ENCODE measurements around the gene INO80E.

Gene INO80E

DNA sequence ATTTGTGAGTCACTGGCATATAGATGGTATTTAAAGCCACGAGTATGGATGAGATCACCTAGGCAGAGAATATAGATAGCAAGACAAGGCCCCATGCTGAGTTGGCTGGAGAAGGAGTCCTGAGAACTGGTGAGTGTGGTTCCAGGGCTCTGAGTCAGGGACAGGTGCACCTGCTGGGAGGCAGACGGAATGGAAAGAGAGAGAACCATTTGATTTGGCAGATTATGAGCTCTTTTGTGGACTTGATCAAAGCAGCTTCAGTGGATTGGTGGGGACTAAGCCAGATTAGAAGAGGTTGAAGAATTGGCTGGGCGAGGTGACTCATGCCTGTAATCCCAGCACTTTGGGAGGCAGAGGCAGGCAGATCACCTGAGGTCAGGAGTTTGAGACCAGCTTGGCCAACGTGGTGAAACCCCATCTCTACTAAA, 22.7 kb downstream of the INO80E start:
- Histone ChIP-seq H3K4me1 (ENCODE audit: control insufficient read depth, low read depth, low read length) (no peaks in the 10 kb centered on the region), H3K4me3 (ENCODE audit: low read length) (no peak overlapping the region), H3K9me3 (ENCODE audit: control insufficient read depth, low read depth, low read length) (no peaks in the 10 kb centered on the region), H3K27me3 (ENCODE audit: control insufficient read depth, insufficient read depth, low read length) (no peaks in the 10 kb centered on the region), H3K27ac (ENCODE audit: low read length) (no peak overlapping the region), H3K9ac (ENCODE audit: low read length) (no peak overlapping the region), H3K36me3 (ENCODE audit: control insufficient read depth, low read depth, low read length) (no peaks in the 10 kb centered on the region)

DNA sequence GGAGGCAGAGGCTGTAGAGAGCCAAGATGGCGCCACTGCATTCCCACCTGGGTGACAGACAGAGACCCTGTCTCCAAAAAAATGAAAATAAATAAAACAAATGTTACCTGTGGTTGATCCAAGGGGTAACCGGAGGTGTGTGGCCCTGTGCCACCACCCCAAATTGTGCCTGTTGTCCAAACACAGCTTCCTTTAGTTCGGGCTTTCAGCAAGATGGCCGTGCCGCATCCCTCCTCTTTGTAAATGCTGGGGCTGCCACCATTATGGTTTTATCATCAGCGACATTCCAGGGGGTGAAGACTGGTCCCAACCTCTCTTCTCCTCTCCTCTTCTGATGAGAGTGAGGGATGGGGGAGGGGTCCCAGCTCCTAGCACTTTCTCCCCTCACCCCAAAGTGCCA, 26.8 kb downstream of the INO80E start, which contains the start of gene C16orf92:
TSS of gene C16orf92 (plus strand) at position 312 of the 400 bp plus-strand sequence. CDS start 143 bp downstream, outside the sequence.
- H3K27me3 ChIP-seq (ENCODE audit: control insufficient read depth, insufficient read depth, low read length): no peaks in the 10 kb centered on the region
- no peaks in the 10 kb centered on the region for H3K4me1 ChIP-seq (ENCODE audit: control insufficient read depth, low read depth, low read length)
- no peak within 1 kb of the TSS for H3K27ac ChIP-seq (ENCODE audit: low read length)
- H3K4me3 ChIP-seq (ENCODE audit: low read length): no peak within 1 kb of the TSS
- no peaks in the 10 kb centered on the region for H3K36me3 ChIP-seq (ENCODE audit: control insufficient read depth, low read depth, low read length)
- no peaks in the 10 kb centered on the region for H3K9me3 ChIP-seq (ENCODE audit: control insufficient read depth, low read depth, low read length)
- H3K9ac ChIP-seq (ENCODE audit: low read length): no peak within 1 kb of the TSS

DNA sequence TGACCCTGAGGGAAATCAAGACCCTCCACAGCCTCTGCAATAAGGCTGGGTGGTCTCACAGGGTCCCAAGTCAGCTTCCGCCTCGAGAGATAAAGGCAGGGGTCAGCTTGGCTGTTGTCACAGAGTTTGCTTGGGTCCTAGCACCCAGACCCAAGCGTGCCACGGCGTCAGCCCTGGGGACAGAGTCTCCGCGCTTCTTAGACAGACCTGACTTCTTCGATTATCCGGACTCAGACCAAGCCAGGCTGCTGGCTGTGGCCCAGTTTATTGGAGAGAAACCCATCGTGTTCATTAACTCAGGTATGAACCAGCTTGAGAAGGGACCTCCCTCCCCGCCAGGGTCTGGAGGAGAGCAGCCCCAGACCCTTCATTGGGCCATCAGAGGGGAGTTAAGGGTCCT, 27.5 kb downstream of the INO80E start:
- H3K4me3 ChIP-seq (ENCODE audit: low read length): no peak overlapping the region
- H3K9me3 ChIP-seq (ENCODE audit: control insufficient read depth, low read depth, low read length): no peaks in the 10 kb centered on the region
- H3K36me3 ChIP-seq (ENCODE audit: control insufficient read depth, low read depth, low read length): no peaks in the 10 kb centered on the region
- H3K9ac ChIP-seq (ENCODE audit: low read length): no peak overlapping the region
- no peaks in the 10 kb centered on the region for H3K27me3 ChIP-seq (ENCODE audit: control insufficient read depth, insufficient read depth, low read length)
- no peaks in the 10 kb centered on the region for H3K4me1 ChIP-seq (ENCODE audit: control insufficient read depth, low read depth, low read length)
- H3K27ac ChIP-seq (ENCODE audit: low read length): no peak overlapping the region

DNA sequence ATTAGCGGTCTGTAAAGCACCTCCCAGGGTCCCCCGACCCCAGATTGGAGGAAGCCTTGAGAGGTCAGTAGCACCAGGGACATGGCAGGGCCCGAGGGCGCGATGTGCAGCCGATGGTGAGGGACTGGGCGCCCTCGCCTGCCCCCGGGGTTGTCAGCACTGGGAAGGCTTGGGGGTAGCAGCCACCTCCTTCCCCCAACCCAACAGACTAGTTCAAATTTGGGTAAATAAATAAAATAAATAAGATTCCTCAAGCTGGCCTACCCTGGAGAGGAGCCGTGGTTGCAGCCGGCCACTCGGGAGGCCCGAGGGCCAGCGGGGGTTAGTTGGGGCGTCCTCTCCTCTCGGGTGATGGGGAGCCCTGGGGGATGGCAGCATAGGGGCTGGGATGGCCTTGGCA, 28.4 kb downstream of the INO80E start:
- Histone ChIP-seq H3K36me3 (ENCODE audit: control insufficient read depth, low read depth, low read length) (no peaks in the 10 kb centered on the region), H3K27me3 (ENCODE audit: control insufficient read depth, insufficient read depth, low read length) (no peaks in the 10 kb centered on the region), H3K4me1 (ENCODE audit: control insufficient read depth, low read depth, low read length) (no peaks in the 10 kb centered on the region), H3K9me3 (ENCODE audit: control insufficient read depth, low read depth, low read length) (no peaks in the 10 kb centered on the region), H3K9ac (ENCODE audit: low read length) (no peak overlapping the region), H3K4me3 (ENCODE audit: low read length) (no peak overlapping the region), H3K27ac (ENCODE audit: low read length) (no peak overlapping the region)

DNA sequence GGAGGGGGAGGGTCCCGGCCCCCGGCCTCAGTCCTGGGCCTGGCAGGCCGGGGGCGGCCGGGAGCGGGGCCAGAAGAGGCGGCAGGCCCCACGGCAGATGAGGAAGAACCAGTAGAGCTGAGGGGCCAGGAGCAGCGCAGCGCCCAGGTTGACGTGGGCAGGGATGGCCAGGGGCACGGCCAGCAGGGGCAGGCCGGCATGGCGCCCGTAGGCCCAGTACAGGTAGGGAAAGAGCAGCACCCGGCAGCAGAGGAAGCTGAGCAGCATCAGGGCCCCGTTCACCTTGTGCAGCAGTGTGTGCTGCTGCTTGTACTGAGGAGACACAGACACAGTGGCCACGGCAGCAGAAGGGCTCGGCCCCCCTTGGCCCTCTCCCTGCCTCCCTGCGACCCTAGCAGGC, 29.1 kb downstream of the INO80E start:
- Histone ChIP-seq H3K27ac (ENCODE audit: low read length) (no peak overlapping the region), H3K27me3 (ENCODE audit: control insufficient read depth, insufficient read depth, low read length) (no peaks in the 10 kb centered on the region), H3K9me3 (ENCODE audit: control insufficient read depth, low read depth, low read length) (no peaks in the 10 kb centered on the region)

DNA sequence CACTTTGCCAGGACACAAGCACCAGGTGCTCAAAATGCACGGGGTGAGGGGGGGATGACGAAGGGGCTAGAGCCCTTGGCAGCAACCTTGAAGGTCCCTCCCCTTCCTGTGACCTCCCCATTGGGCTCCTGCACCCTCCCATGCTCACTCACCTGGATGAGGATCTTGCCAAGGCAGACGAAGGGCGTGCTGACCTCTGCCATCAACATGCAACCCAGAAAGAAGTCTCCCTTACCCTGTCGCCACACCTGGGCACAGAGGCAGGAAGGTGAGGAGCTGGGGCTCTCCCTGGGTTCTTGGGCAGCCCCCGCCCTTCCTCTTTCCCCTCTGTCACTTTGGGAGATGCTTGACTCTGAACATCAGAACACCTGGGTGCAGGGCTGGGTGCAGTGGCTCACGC, 29.5 kb downstream of the INO80E start:
- Histone ChIP-seq H3K9me3 (ENCODE audit: control insufficient read depth, low read depth, low read length) (no peaks in the 10 kb centered on the region), H3K4me1 (ENCODE audit: control insufficient read depth, low read depth, low read length) (no peaks in the 10 kb centered on the region), H3K27me3 (ENCODE audit: control insufficient read depth, insufficient read depth, low read length) (no peaks in the 10 kb centered on the region), H3K27ac (ENCODE audit: low read length) (no peak overlapping the region), H3K36me3 (ENCODE audit: control insufficient read depth, low read depth, low read length) (no peaks in the 10 kb centered on the region), H3K4me3 (ENCODE audit: low read length) (no peak overlapping the region), H3K9ac (ENCODE audit: low read length) (no peak overlapping the region)

More for the DNA sequence above, 29.1 kb downstream of the INO80E start:
- Histone ChIP-seq H3K4me1 (ENCODE audit: control insufficient read depth, low read depth, low read length) (no peaks in the 10 kb centered on the region), H3K4me3 (ENCODE audit: low read length) (no peak overlapping the region), H3K36me3 (ENCODE audit: control insufficient read depth, low read depth, low read length) (no peaks in the 10 kb centered on the region), H3K9ac (ENCODE audit: low read length) (no peak overlapping the region)

DNA sequence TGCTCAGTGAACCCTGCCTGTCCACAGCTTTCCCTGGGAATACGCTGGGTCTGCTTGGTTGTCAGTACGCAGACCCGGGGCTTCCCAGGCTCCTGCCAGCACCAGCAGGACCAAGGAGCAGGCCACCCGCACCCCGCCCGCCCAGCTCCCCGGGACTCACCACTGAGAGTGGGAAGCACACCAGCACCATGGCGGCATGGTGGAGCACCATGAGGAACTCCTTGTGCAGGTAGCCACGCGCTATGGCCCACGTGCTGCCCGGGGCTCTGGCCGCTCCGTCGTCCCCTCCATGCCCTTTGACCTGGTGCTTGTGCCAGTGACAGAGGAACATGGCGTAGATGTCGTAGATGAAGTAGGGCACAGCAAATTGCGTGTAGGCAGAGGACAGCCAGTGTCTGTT, 30.4 kb downstream of the INO80E start:
- Histone ChIP-seq H3K4me1 (ENCODE audit: control insufficient read depth, low read depth, low read length) (peaks cover 1% of the 10 kb centered on the region), H3K9me3 (ENCODE audit: control insufficient read depth, low read depth, low read length) (no peaks in the 10 kb centered on the region), H3K4me3 (ENCODE audit: low read length) (no peak overlapping the region), H3K9ac (ENCODE audit: low read length) (no peak overlapping the region), H3K27ac (ENCODE audit: low read length) (no peak overlapping the region), H3K36me3 (ENCODE audit: control insufficient read depth, low read depth, low read length) (no peaks in the 10 kb centered on the region), H3K27me3 (ENCODE audit: control insufficient read depth, insufficient read depth, low read length) (peaks cover 1% of the 10 kb centered on the region)

DNA sequence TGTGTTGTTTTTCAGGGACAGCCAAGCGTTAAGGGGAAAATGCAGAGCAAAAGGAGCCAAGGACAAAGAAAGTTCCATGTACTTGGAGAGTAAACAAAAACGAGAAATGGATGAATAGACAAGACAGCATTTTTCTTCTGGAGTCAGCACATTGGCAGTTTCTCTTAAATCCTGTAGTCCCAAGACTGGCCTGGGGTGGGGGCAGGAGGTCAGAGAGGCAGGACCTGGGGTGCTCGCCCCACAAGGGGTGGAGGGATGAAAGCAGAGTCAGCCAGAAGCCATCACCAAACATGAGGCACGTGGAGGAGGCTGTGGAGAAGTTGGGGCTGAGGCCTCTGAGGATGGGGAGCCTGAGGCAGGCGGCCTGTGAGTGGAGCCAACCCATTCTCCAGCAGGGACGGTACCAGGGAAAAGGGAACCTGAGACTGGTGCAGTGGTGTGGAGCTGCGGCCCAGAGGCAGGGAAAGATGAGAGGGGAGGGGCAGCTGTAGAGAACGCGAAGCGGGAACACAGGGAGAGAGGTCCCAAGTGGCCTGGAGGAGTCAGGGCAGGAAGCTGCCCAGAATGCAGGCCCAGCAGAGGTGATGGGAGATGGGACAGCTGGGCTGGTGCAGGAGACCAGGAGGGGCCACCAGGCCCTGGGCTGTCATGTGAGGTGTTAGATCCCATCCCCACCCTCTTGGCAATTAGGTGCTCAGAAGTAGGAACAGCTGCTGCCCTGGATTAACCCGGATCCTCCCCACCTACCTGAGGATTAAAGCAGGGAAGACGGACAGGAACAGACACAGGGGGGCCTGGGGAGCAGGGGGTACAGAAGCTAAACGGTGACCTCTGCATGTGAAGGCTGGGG, 31.8 kb downstream of the INO80E start:
- Histone ChIP-seq H3K36me3 (ENCODE audit: control insufficient read depth, low read depth, low read length) (no peaks in the 10 kb centered on the region), H3K9me3 (ENCODE audit: control insufficient read depth, low read depth, low read length) (no peaks in the 10 kb centered on the region), H3K9ac (ENCODE audit: low read length) (no peak overlapping the region), H3K27me3 (ENCODE audit: control insufficient read depth, insufficient read depth, low read length) (peaks cover 11% of the 10 kb centered on the region), H3K27ac (ENCODE audit: low read length) (no peak overlapping the region), H3K4me1 (ENCODE audit: control insufficient read depth, low read depth, low read length) (peaks cover 9% of the 10 kb centered on the region), H3K4me3 (ENCODE audit: low read length) (no peak overlapping the region)

DNA sequence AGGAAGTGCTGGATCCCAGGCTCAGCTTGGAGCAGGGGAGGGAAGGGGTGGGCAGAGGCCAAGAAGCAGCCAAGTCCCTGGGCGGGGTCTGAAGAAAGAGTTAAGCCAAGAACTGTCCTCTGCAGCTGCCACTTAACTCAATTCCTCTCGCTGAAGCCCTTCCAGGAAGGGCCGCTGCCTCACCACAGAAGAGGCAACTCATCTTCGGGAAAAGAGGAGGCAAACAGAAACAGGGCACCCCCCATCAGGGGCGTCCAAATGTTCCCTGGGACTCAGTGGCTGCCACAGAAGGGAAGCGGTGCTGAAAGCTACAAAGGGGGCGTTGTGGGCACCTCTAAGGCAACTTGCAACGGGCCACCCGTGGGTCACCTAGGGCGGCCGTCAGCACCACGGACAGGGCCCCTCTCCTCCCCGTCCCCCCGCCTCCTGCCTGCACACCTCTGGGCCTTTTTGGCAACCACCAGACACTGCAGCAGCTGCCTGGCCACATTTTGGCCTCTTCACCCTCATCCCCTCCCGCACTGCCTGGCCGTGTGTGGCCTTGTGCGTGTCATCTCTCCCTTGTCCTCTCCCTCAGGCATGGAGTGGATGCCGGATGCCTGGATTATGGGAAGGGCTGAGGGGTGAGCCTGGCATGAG, 32.5 kb downstream of the INO80E start:
- Histone ChIP-seq H3K9me3 (ENCODE audit: control insufficient read depth, low read depth, low read length) (no peaks in the 10 kb centered on the region), H3K27me3 (ENCODE audit: control insufficient read depth, insufficient read depth, low read length) (peaks cover 17% of the 10 kb centered on the region), H3K9ac (ENCODE audit: low read length) (no peak overlapping the region), H3K36me3 (ENCODE audit: control insufficient read depth, low read depth, low read length) (no peaks in the 10 kb centered on the region), H3K27ac (ENCODE audit: low read length) (no peak overlapping the region), H3K4me3 (ENCODE audit: low read length) (no peak overlapping the region), H3K4me1 (ENCODE audit: control insufficient read depth, low read depth, low read length) (peaks cover 9% of the 10 kb centered on the region)

DNA sequence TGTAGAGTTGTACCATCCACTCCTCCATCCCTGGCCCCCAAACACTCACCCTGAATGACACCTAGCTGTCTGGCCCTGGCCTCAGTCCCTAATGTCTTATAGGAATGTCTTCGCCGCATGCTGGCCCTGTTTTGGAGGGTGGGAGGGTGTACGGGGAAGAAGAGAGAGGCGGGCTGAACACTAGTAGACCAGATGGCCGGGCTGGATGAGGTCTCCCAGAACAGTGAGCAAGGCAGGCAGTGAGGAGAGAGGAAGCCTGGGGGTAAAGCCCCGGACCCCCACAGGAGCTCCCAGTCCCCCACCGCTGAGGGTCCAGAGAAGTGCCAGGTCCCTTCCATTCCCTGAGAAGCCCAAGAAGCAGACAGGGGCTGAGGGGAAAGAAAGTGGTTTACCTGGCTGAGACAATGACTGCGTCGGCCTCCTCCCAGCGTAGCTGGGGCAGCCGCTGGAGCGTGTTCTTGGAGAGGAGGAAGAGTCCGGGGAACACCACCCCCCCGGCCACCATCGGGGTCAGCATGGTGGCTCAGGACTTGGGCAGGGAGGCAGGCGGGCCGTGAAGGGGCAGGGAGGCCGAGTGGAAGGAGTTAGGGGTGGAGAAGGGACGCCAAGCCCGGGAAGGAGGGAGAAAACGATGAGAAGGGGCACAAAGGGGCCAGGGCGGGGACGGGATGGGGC, 34.1 kb downstream of the INO80E start:
- peaks cover 9% of the 10 kb centered on the region for H3K4me1 ChIP-seq (ENCODE audit: control insufficient read depth, low read depth, low read length)
- H3K9me3 ChIP-seq (ENCODE audit: control insufficient read depth, low read depth, low read length): no peaks in the 10 kb centered on the region
- H3K36me3 ChIP-seq (ENCODE audit: control insufficient read depth, low read depth, low read length): no peaks in the 10 kb centered on the region
- peaks cover 18% of the 10 kb centered on the region for H3K27me3 ChIP-seq (ENCODE audit: control insufficient read depth, insufficient read depth, low read length)
- H3K4me3 ChIP-seq (ENCODE audit: low read length): peak overlapping the region; percentile 58
- peak overlapping the region; percentile 29 for H3K9ac ChIP-seq (ENCODE audit: low read length)
- H3K27ac ChIP-seq (ENCODE audit: low read length): no peak overlapping the region

DNA sequence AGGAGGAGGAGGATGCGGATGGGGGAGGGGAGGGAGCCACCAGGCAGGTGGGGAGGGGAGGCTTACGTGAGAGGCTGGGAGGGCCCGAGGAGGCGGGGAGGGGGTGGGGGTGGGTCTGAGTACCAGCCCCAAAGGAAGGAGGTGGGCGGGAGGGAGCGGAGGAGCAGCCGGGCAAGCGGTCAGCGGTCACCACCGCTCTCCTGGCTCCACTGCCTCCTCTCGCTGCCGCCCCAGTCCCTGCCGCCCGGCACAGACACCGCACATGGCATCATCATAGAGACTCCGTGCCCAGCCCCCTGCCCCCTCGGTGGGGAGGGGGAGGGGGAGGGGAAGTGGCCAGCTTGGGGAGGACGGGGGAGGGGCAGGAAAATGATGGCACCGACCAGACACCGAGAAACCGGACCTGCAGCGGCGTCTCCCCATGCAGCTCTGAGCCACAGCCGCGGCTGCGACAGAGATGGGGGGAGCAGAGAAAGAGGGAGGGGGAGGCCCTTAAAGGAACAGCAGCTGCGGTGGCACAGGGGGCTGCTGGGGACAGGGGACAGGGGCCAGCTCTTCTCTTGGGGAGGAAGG, 34.9 kb downstream of the INO80E start, which contains the start of gene TLCD3B:
TSS of gene TLCD3B (minus strand) at position 431 of the 573 bp plus-strand sequence. CDS start 744 bp downstream, outside the sequence.
- no peaks in the 10 kb centered on the region for H3K9me3 ChIP-seq (ENCODE audit: control insufficient read depth, low read depth, low read length)
- peak within 1 kb of the TSS; percentile 29 for H3K9ac ChIP-seq (ENCODE audit: low read length)
- peak within 1 kb of the TSS; percentile 58 for H3K4me3 ChIP-seq (ENCODE audit: low read length)
- H3K27ac ChIP-seq (ENCODE audit: low read length): no peak within 1 kb of the TSS
- H3K4me1 ChIP-seq (ENCODE audit: control insufficient read depth, low read depth, low read length): peaks cover 9% of the 10 kb centered on the region
- no peaks in the 10 kb centered on the region for H3K36me3 ChIP-seq (ENCODE audit: control insufficient read depth, low read depth, low read length)
- peaks cover 25% of the 10 kb centered on the region for H3K27me3 ChIP-seq (ENCODE audit: control insufficient read depth, insufficient read depth, low read length)
